HCT116 (cell line): ENCODE data around the gene RPS27A. TPM values are rescaled to one million over a fixed set of nuclear protein-coding genes. Genes with fewer than 3 reads are reported as not detected.
"Not testable (repeated sequence)": the region's sequence is repeated elsewhere in the genome, so short reads cannot be mapped to it uniquely, and the experiment has no call there.

ENCODE experiments used
- ATAC-seq: fragments of 200-7000 bp; cut with Tn5 transposase; 2 replicates; pipeline ENCODE4 v1.9.1; 2020; ENCODE audit warnings: mild to moderate bottlenecking, moderate library complexity
- BruUV-seq: library from RNA; stranded (reverse); fragments of 400-500 nt; replicated peaks from 2 replicates; lab custom pipeline; 2021; lab: Mats Ljungman, UMichigan
- CTCF ChIA-PET: fragments of 300-600 bp; sonication (Branson Sonifier 250); formaldehyde crosslinking; loops from one replicate; lab custom pipeline; 2021; ENCODE audit warnings: antibody characterized with exemption; lab: Charles Lee
- POLR2A ChIA-PET: fragments of 300-600, 350-600 bp; sonication (Branson Sonifier 250); formaldehyde crosslinking; loops from one replicate; lab custom pipeline; 2021; ENCODE audit warnings: antibody characterized with exemption; lab: Charles Lee
- RAD21 ChIA-PET, 2 experiments: fragments of 300-600 bp; sonication (Branson Sonifier 250); formaldehyde crosslinking; loops; one replicate each; lab custom pipeline; 2023; ENCODE audit warnings: low total read pairs in 2 of 2; ENCODE audit not compliant: uncharacterized antibody in 2 of 2, unreplicated experiment in 2 of 2, low non-redundant PET in 1 of 2; lab: Charles Lee
- DNase-seq: peaks from one replicate; pipeline ENCODE4 v3.0.0-alpha.2; 2010; ENCODE audit warnings: low read depth, low spot score
- H2AFZ ChIP-seq: fragments of 200-600 bp; shearing (Covaris generic), sonication (generic); 2 replicates; pipeline ENCODE4 v1.6.1; 2017; ENCODE audit warnings: low read depth, mixed run types, mixed read lengths, antibody characterized with exemption, low read length; ENCODE audit not compliant: poor library complexity, severe bottlenecking
- H3K27ac ChIP-seq: 2 replicates; pipeline ENCODE4 v1.5.1; 2012; ENCODE audit warnings: low read depth, low read length
- H3K27me3 ChIP-seq: fragments of 200-600 bp; sonication (generic); 2 replicates; pipeline ENCODE4 v1.6.1; 2016; ENCODE audit warnings: mixed run types, low read length, mixed read lengths; ENCODE audit not compliant: insufficient read depth
- H3K36me3 ChIP-seq, 2 experiments: fragments of 200-500 bp in 1 of 2; fragments of 200-600 bp in 1 of 2; sonication (Bioruptor generic) in 1 of 2; sonication (generic) in 1 of 2; 2 replicates each; pipeline versions ENCODE4 v1.5.1 to v1.6.1; 2014 to 2016; ENCODE audit warnings: low read length in 2 of 2, inconsistent platforms in 1 of 2, mixed read lengths in 1 of 2, mixed run types in 1 of 2; ENCODE audit not compliant: insufficient read depth in 2 of 2, control insufficient read depth in 1 of 2
- H3K4me1 ChIP-seq, 2 experiments: fragments of 200-600 bp in 1 of 2; sonication (generic) in 1 of 2; 2 replicates each; pipeline versions ENCODE4 v1.5.1 to v1.6.1; 2012 to 2017; ENCODE audit warnings: low read length in 2 of 2, inconsistent platforms in 1 of 2, mild to moderate bottlenecking in 1 of 2, mixed read lengths in 1 of 2, mixed run types in 1 of 2, moderate library complexity in 1 of 2; ENCODE audit not compliant: insufficient read depth in 2 of 2, control insufficient read depth in 1 of 2
- H3K4me2 ChIP-seq: fragments of 200-600 bp; sonication (generic); 2 replicates; pipeline ENCODE4 v1.6.1; 2017; ENCODE audit warnings: mixed run types, low read length, mixed read lengths
- H3K4me3 ChIP-seq, 2 experiments: fragments of 200-600 bp in 1 of 2; sonication (generic) in 1 of 2; replicated peaks in 1 of 2; 2 replicates each; pipeline ENCODE4 v1.5.1; 2011 to 2016; ENCODE audit warnings: low read length in 2 of 2, control low read depth in 1 of 2, low read depth in 1 of 2, mild to moderate bottlenecking in 1 of 2, mixed read lengths in 1 of 2, mixed run types in 1 of 2
- H3K79me2 ChIP-seq: fragments of 200-600 bp; sonication (generic); 2 replicates; pipeline ENCODE4 v1.6.1; 2017; ENCODE audit warnings: mild to moderate bottlenecking, mixed run types, low read length, moderate library complexity, mixed read lengths; ENCODE audit not compliant: insufficient read depth
- H3K9ac ChIP-seq: fragments of 200-600 bp; sonication (generic); 2 replicates; pipeline ENCODE4 v1.6.1; 2016; ENCODE audit warnings: low read length, mixed read lengths
- H3K9me2 ChIP-seq: fragments of 200-600 bp; sonication (generic), shearing (Covaris generic); 2 replicates; pipeline ENCODE4 v1.6.1; 2017; ENCODE audit warnings: mixed run types, mild to moderate bottlenecking, moderate library complexity; ENCODE audit not compliant: insufficient read depth
- H3K9me3 ChIP-seq, 2 experiments: fragments of 200-500 bp in 1 of 2; fragments of 200-600 bp in 1 of 2; sonication (Bioruptor generic) in 1 of 2; sonication (generic) in 1 of 2; 2 replicates each; pipeline ENCODE4 v1.6.1; 2014 to 2017; ENCODE audit warnings: low read length in 2 of 2, mixed read lengths in 2 of 2, inconsistent platforms in 1 of 2, low read depth in 1 of 2, mild to moderate bottlenecking in 1 of 2, mixed run types in 1 of 2, moderate library complexity in 1 of 2; ENCODE audit not compliant: control insufficient read depth in 1 of 2, insufficient read depth in 1 of 2
- H4K20me1 ChIP-seq: fragments of 200-600 bp; sonication (generic), shearing (Covaris generic); 2 replicates; pipeline ENCODE4 v1.6.1; 2017; ENCODE audit warnings: mixed run types, mild to moderate bottlenecking, moderate library complexity; ENCODE audit not compliant: insufficient read depth
- ELF1 ChIP-seq: IDR thresholded peaks from 2 replicates; pipeline ENCODE4 v1.6.1; 2012; ENCODE audit warnings: low read depth, borderline replicate concordance
- FOSL1 ChIP-seq: IDR thresholded peaks from 2 replicates; pipeline ENCODE4 v1.6.1; 2012; ENCODE audit warnings: low read depth
- POLR2AphosphoS5 ChIP-seq: IDR thresholded peaks from 2 replicates; pipeline ENCODE4 v1.6.1; 2011; ENCODE audit warnings: mild to moderate bottlenecking, low read depth, low read length, moderate library complexity
- SIN3A ChIP-seq: IDR thresholded peaks from 2 replicates; pipeline ENCODE4 v1.6.1; 2012; ENCODE audit warnings: low read depth
- TCF7L2 ChIP-seq: IDR thresholded peaks from 2 replicates; pipeline ENCODE4 v1.7.0; 2011; ENCODE audit warnings: borderline replicate concordance, inconsistent platforms; ENCODE audit not compliant: insufficient read depth, insufficient read length; ENCODE audit errors: extremely low read depth
- YY1 ChIP-seq: IDR thresholded peaks from 2 replicates; pipeline ENCODE4 v1.6.1; 2011; ENCODE audit warnings: low read length, low read depth, moderate library complexity, mild to moderate bottlenecking; ENCODE audit not compliant: insufficient replicate concordance; ENCODE audit errors: extremely low read depth
- intact Hi-C: fragments of 100-400 bp; cut with micrococcal nuclease; formaldehyde crosslinking; loops from 2 replicates; pipeline ENCODE4 v1.10.0; 2022
- total RNA-seq: library from RNA; stranded (reverse); gene quantifications from one replicate; pipeline ENCODE4 v1.2.1, GENCODE V29; 2021; ENCODE audit not compliant: unreplicated experiment

RPS27A gene
- total RNA-seq, 1 experiment from 2014 or later, result 1,291 TPM

- TF ChIP-seq POLR2AphosphoS5 (peak; percentile 93), FOSL1 (no peak), YY1 (peak; percentile 69), ELF1 (peak; percentile 97), TCF7L2 (no peak), SIN3A (peak; percentile 93)
These were observed at the start of gene RPS27A, which contains the start of gene CLHC1 (continued) for GRCh38 chr2:55232084-55232862.

- intact Hi-C loops, CTCF ChIA-PET, H3K36me3 ChIP-seq, H3K4me2 ChIP-seq, ATAC-seq, H3K79me2 ChIP-seq, H3K27me3 ChIP-seq, H3K9me2 ChIP-seq, BruUV-seq, H3K9me3 ChIP-seq, H3K27ac ChIP-seq, H3K9ac ChIP-seq, H4K20me1 ChIP-seq, H3K4me1 ChIP-seq, DNase-seq, H3K4me3 ChIP-seq, POLR2A ChIA-PET, RAD21 ChIA-PET, H2AFZ ChIP-seq: not testable (repeated sequence)
These were observed 45.7 kb upstream of the RPS27A start for GRCh38 chr2:55186837-55187236.

- H3K9me2 ChIP-seq, POLR2A ChIA-PET, H3K4me2 ChIP-seq, H3K79me2 ChIP-seq, H2AFZ ChIP-seq, H3K9ac ChIP-seq, CTCF ChIA-PET, H4K20me1 ChIP-seq, ATAC-seq, H3K9me3 ChIP-seq, H3K4me3 ChIP-seq, DNase-seq, BruUV-seq, H3K4me1 ChIP-seq, H3K27me3 ChIP-seq, RAD21 ChIA-PET, H3K27ac ChIP-seq, H3K36me3 ChIP-seq, intact Hi-C loops: not testable (repeated sequence)
These were observed 40.6 kb upstream of the RPS27A start for GRCh38 chr2:55191888-55192287.
